Cardiac fibroblast (primary cell): ENCODE data around the gene FHL3.
A peak's percentile ranks its signal among the peaks of the same experiment; 100 is the strongest.

ENCODE experiments used
- DNase-seq, 2 donors: peaks; one replicate each; pipeline versions ENCODE4 v3.0.0 to v3.0.0-alpha.2; 2010; ENCODE audit warnings: low read depth in 2 of 2
- H3K4me3 ChIP-seq, 2 donors: replicated peaks in 1 of 2; 1 replicate in 1 of 2; 2 replicates in 1 of 2; pipeline ENCODE4 v1.5.1; 2011; ENCODE audit warnings: low read depth in 2 of 2, low read length in 2 of 2, mild to moderate bottlenecking in 2 of 2, moderate library complexity in 1 of 2
- CTCF ChIP-seq: IDR thresholded peaks from one replicate; pipeline ENCODE4 v1.5.1; 2011; ENCODE audit warnings: low read depth, mild to moderate bottlenecking, low read length, inconsistent platforms

Gene FHL3

GRCh38 chr1:38028105-38028591 is 22.8 kb upstream of the FHL3 start:
- TF ChIP-seq CTCF: no peak
- no peak overlapping the region for H3K4me3 ChIP-seq
- DNase-seq: no peak

GRCh38 chr1:38027201-38028104 is 22.1 kb upstream of the FHL3 start:
- H3K4me3 ChIP-seq: no peak overlapping the region
- no peak for TF ChIP-seq CTCF
- DNase-seq: no peak

- H3K4me3 ChIP-seq: no peak overlapping the region
- TF ChIP-seq CTCF: peak; percentile 75
- peak; percentile 66 to 70 for DNase-seq
Measured at GRCh38 chr1:38026592-38027200, 21.4 kb upstream of the FHL3 start.

- H3K4me3 ChIP-seq: no peak overlapping the region
- no peak for TF ChIP-seq CTCF
- no peak for DNase-seq
Measured at GRCh38 chr1:38025664-38026063, 20.4 kb upstream of the FHL3 start.

GRCh38 chr1:38025233-38025632 is 19.9 kb upstream of the FHL3 start:
- TF ChIP-seq CTCF: no peak
- no peak overlapping the region for H3K4me3 ChIP-seq
- DNase-seq: no peak

- no peak for DNase-seq
- no peak overlapping the region for H3K4me3 ChIP-seq
- no peak for TF ChIP-seq CTCF
Measured at GRCh38 chr1:38022810-38023209, 17.5 kb upstream of the FHL3 start.
